ENCODE measurements around the gene PPP1R1B.
A peak's percentile ranks its signal among the peaks of the same experiment; 100 is the strongest.

PPP1R1B gene

DNA sequence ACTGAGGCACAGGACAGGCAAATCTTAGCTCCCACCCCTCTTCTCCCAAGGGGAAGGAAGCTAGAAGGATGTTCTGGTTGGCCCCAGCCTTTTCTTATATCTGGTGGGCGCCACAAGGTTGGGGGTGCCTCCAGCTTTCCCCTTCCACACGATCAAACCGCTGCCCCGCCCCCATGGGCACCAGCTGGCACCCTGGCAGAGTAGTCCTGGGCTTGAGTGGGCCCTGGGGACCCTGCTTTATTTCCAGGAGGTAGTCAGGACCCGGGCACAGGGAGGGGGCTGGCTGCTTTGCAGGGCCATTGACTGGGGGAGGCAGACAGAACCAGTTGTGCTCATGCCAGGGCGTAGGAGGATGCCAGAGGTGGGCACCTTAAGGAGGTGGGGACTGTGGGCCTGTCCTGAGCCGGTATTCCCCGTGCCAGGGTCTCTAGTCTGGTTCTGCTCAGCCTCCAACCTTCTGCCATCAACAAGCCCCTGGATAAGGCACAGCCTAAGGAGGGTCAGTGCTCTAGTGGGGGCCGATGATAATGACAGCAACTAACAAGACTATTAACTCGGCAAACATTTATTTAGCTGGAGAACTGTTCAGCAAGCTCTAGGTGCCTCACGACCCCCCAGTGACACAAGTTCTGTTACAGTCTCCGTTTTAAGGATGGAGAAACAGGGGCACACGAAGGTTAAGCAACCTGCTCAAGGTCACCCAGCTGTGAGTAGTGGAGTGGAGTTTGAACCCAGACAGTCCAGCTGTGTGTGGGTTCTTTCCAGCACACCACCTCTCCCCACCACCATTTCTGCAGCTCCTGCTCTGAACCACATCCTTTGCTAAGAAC lies 7.6 kb upstream of the PPP1R1B start:
- TF ChIP-seq FOXM1 (IDR thresholded peaks at IDR 0.05; ENCODE audit: borderline replicate concordance, low read depth) (no peak), ZBTB7A (IDR thresholded peaks at IDR 0.05; ENCODE audit: low read depth) (no peak), RAD21 (IDR thresholded peaks at IDR 0.05; ENCODE audit: low read depth) (no peak), NFIC (IDR thresholded peaks at IDR 0.05) (no peak), TEAD4 (IDR thresholded peaks at IDR 0.05) (no peak), EP300 (IDR thresholded peaks at IDR 0.05; ENCODE audit: borderline replicate concordance) (no peak), CREB1 (IDR thresholded peaks at IDR 0.05; ENCODE audit: low read depth) (no peak), TCF12 (IDR thresholded peaks at IDR 0.05; ENCODE audit: low read depth) (no peak)
- TF ChIP-seq, protein P1, sequence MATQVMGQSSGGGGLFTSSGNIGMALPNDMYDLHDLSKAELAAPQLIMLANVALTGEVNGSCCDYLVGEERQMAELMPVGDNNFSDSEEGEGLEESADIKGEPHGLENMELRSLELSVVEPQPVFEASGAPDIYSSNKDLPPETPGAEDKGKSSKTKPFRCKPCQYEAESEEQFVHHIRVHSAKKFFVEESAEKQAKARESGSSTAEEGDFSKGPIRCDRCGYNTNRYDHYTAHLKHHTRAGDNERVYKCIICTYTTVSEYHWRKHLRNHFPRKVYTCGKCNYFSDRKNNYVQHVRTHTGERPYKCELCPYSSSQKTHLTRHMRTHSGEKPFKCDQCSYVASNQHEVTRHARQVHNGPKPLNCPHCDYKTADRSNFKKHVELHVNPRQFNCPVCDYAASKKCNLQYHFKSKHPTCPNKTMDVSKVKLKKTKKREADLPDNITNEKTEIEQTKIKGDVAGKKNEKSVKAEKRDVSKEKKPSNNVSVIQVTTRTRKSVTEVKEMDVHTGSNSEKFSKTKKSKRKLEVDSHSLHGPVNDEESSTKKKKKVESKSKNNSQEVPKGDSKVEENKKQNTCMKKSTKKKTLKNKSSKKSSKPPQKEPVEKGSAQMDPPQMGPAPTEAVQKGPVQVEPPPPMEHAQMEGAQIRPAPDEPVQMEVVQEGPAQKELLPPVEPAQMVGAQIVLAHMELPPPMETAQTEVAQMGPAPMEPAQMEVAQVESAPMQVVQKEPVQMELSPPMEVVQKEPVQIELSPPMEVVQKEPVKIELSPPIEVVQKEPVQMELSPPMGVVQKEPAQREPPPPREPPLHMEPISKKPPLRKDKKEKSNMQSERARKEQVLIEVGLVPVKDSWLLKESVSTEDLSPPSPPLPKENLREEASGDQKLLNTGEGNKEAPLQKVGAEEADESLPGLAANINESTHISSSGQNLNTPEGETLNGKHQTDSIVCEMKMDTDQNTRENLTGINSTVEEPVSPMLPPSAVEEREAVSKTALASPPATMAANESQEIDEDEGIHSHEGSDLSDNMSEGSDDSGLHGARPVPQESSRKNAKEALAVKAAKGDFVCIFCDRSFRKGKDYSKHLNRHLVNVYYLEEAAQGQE (IDR thresholded peaks at IDR 0.05; ENCODE audit: low read depth), result no peak
- TF ChIP-seq, protein P2, sequence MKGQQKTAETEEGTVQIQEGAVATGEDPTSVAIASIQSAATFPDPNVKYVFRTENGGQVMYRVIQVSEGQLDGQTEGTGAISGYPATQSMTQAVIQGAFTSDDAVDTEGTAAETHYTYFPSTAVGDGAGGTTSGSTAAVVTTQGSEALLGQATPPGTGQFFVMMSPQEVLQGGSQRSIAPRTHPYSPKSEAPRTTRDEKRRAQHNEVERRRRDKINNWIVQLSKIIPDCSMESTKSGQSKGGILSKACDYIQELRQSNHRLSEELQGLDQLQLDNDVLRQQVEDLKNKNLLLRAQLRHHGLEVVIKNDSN (IDR thresholded peaks at IDR 0.05), result no peak

DNA sequence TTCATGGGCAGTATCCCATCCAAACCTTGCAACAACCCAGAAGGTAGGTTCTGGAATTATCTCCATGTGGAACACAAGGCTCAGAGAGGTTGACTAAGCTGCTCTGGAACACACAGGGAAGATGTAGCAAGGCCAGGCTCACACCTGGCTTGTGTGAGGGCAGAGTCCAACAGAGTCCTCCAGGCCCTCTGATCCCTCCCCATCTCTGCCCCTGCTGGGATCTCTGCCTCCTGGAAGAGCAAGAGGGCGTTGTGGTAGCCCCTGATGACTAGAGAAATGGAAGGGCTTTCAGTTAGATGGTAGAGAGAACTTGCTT lies 7.0 kb upstream of the PPP1R1B start:
- TF ChIP-seq ZBTB7A (IDR thresholded peaks at IDR 0.05; ENCODE audit: low read depth), result no peak
- TF ChIP-seq, protein P3, sequence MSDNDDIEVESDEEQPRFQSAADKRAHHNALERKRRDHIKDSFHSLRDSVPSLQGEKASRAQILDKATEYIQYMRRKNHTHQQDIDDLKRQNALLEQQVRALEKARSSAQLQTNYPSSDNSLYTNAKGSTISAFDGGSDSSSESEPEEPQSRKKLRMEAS (IDR thresholded peaks at IDR 0.05), result no peak

DNA sequence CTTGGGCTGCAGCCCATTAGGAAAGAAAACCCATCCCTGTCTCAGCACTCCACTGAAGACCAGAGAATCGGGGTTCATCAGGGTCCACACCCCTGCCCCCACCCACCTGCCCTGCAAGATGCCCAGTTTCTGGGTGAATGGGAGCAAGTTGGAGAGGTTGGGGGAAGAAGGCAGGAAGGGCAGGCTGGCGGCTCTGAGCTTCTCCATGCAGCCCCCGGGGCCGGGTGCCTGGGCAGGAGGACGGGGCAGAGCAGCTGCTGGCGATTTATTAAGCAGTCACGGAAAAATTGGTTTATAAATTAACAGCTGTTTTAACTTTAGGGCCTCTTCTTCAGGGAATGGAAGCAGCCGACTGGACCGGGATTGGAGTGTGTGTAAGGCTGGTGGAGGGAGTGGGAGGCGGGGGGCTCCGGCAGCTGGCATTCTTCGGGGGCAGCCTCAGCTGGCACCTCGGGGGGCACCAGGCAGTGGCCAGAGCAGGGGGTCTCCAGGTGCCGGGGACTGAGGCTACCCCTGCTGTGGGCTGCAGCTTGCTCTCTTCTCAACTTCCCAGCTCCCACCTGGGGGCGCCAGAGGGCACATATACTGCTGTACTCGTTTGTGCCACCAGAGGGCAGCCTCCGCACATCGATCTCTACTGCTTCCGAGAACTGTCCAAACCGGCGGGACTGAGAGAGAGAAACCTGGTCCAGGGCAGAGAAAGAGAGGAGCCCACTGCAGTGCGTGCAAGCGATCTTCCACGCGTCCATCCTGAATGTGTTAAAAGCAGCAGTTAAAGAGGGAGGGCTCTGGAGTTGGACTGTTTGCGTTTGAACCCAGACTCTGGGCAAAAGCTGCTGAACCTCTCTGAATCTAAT lies 5.0 kb upstream of the PPP1R1B start:
- no peak for TF ChIP-seq FOXM1 (IDR thresholded peaks at IDR 0.05; ENCODE audit: borderline replicate concordance, low read depth)
- TF ChIP-seq, protein P2 (IDR thresholded peaks at IDR 0.05), result no peak
- TF ChIP-seq YY1 (IDR thresholded peaks at IDR 0.05; ENCODE audit: low read depth), result no peak
- TF ChIP-seq EGR1 (IDR thresholded peaks at IDR 0.05), result no peak
- no peak for TF ChIP-seq CEBPB (IDR thresholded peaks at IDR 0.05)
- peak; percentile 24; the same call in 1 of the 2 replicates for TF ChIP-seq NFIC (IDR thresholded peaks at IDR 0.05)
- TF ChIP-seq ZBTB7A (IDR thresholded peaks at IDR 0.05; ENCODE audit: low read depth), result peak; percentile 65; the same call in 1 of the 2 replicates
- no peak; the same call in 1 of the 2 replicates for TF ChIP-seq EP300 (IDR thresholded peaks at IDR 0.05; ENCODE audit: borderline replicate concordance)
- TF ChIP-seq, protein P1 (IDR thresholded peaks at IDR 0.05; ENCODE audit: low read depth), result peak; percentile 75
- 0 out of 2 replicates have a peak, but pooled peaks have one; percentile 13 for TF ChIP-seq TAF1 (IDR thresholded peaks at IDR 0.05; ENCODE audit: low read depth)
- TF ChIP-seq TEAD4 (IDR thresholded peaks at IDR 0.05), result peak; percentile 18; the same call in 1 of the 2 replicates
- no peak for TF ChIP-seq CREB1 (IDR thresholded peaks at IDR 0.05; ENCODE audit: low read depth)
- peak; percentile 96 for TF ChIP-seq RAD21 (IDR thresholded peaks at IDR 0.05; ENCODE audit: low read depth)
- TF ChIP-seq TCF12 (IDR thresholded peaks at IDR 0.05; ENCODE audit: low read depth), result no peak
- TF ChIP-seq, protein P3 (IDR thresholded peaks at IDR 0.05), result no peak

DNA sequence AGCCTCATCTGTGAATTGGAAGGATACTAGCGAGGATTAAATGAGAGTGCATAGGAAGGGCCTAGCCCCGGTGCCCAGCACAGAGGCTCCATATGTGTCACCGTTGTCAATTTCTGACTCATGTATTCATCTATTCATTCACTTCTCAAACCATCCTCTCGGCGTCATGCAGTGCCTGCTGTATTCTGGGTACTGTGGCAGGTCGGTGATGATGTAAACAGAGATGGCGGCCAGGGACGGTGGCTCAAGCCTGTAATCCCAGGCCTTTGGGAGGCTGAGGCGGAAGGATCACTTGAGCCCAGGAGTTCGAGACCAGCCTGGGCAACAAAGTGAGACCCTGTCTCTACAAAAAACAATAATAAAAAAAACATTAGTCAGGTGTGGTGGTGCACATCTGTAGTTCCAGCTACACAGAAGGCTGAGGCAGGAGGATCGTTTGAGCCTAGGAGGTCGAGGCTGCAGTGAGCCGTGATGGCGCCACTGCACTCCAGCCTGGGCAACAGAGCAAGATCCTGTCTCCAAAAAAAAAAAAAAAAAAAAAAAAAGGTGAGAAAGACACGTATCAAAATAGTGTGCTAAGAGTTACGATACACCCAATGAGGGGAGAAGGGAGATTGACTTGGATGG lies 4.3 kb upstream of the PPP1R1B start:
- TF ChIP-seq EGR1 (IDR thresholded peaks at IDR 0.05) (no peak), RAD21 (IDR thresholded peaks at IDR 0.05; ENCODE audit: low read depth) (no peak), TAF1 (IDR thresholded peaks at IDR 0.05; ENCODE audit: low read depth) (no peak)
- TF ChIP-seq, protein P1 (IDR thresholded peaks at IDR 0.05; ENCODE audit: low read depth), result no peak

Measured in Ishikawa (cell line).